ENCODE measurements around the gene CARS1.

The CARS1 gene

DNA sequence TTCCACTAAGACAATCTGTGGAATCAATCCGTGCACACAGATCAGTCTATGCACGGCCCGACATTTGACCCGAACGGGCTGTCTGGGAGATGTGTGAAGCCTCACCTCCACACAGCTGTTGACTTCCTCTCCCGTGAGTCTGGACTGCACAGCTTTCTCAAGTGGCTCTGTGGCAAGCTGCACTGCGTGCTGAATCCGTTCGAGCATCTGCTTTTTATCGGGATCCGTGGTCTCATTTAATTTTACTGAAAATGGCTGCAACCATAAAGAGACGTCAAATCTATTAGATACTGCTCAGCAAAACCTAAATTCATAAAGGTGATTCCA is 19.3 kb downstream of the CARS1 start:
- DNase-seq (ENCODE audit: low read depth): no peak

DNA sequence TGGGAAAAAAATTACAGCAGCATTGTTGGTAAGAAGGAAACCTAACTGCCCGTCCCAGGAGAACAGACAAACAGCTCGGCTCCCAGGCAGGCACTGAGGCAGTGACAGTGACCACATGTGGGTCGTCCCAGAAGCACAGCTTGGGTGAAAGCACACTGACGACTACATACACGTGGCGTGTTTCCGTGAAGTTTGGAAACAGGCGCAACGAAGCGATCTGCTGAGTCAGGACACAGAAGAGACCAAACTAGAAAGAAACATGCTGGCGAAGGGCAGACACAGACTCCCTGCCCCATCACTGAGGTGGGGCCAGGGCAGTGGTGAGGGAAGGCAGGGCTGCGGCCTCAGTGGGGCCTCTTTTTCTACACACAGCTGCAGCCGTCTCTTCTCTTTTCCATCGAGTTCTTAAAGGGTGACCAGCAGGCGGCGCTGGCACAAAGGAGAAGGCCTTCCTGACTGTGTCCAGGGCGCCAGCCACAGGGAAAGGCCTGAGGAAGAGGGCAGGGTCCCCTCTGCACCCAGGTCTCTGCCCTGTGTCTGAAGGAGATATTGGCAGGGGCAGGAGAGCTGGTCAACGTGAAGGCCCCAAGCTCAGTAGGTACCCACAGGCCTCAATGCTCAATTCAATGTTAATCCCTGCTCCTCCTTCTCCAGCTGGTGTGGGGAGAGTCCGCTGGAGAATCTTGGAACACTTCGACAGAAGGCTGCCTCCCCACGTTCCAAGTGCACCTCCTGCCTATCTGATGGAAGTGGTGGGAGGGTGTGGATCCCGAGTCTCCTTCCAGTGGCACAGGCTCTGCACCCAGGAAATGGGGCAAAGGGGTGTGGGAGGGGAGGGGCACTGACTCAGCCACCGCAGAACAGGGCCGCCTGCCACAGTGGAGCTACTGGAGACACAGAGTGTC is 19.9 kb downstream of the CARS1 start:
- no peak for DNase-seq (ENCODE audit: low read depth)

- no peak for DNase-seq (ENCODE audit: low read depth)
Observed at GRCh38 chr11:3036419-3036818, 20.8 kb downstream of the CARS1 start.

- DNase-seq (ENCODE audit: low read depth): no peak
Observed at GRCh38 chr11:3035333-3035732, 21.9 kb downstream of the CARS1 start.

- DNase-seq (ENCODE audit: low read depth): no peak
Observed at GRCh38 chr11:3030289-3031070, 26.7 kb downstream of the CARS1 start.

GRCh38 chr11:3028813-3029212 is 28.4 kb downstream of the CARS1 start:
- no peak for DNase-seq (ENCODE audit: low read depth)

DNA sequence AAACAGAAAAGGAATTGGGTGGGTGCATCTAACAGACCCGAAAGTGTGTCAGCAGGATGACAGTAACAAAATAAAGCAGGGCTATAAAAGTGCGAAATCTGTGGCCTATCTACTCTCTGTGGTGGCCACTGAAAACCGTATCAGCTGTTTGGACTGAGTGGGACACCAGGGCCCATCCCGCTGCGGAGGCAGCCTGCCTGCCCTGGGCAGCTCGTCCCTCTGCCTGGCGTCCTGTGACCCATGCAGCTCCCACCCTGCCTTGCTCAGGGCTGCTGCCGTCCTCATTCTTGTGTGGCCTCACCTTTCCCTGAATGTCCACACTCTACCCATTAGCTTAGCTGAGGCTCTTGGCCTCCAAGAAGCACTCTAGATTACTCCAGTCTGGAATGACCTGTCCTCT is 30.4 kb downstream of the CARS1 start:
- DNase-seq (ENCODE audit: low read depth): no peak

GRCh38 chr11:3022982-3023381 is 34.2 kb downstream of the CARS1 start:
- peak; percentile 65 for DNase-seq (ENCODE audit: low read depth)

GRCh38 chr11:3022300-3022967 is 34.8 kb downstream of the CARS1 start:
- peak; percentile 36 for DNase-seq (ENCODE audit: low read depth)

- no peak for DNase-seq (ENCODE audit: low read depth)
Observed at GRCh38 chr11:3021125-3021524, 36.1 kb downstream of the CARS1 start.

DNA sequence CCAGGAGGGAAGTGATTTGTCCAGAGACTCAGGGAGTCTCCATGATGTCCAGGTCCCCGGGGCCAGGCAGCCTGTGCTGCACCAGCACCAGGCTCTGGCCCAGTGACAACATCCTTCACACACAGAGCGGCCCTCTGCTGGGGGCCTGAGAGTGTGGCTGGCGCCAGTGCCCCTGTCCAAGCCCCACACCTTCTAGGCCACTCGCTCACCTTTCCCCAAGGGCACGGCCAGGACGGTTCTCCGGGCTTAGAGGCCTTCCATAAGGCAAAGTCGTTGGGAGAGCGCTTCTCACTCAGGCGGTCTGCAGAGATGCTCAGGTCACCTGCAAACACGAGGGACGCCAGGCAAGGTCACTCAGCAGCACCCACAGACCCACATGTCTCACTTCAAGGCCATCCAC is 37.2 kb downstream of the CARS1 start:
- no peak for DNase-seq (ENCODE audit: low read depth)

DNA sequence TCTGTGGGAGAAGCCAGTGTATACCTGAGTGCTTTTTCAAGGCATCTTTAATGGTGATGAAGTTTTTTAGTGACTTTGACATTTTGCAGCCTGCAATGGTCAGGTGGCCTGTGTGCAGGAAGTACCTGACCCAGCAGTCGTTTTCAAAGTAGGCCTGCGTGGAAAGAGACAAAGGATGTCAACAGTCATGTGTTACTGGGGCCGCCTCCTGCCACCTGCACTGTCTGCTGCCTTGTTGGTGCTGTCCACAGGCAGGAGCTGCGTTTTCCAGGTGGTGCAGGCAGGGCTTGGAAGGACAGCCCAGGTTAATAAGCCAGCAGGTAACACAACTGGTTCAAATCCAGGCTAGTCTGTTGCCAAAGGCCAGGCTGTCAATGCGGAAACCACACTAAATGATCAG is 38.6 kb downstream of the CARS1 start:
- no peak for DNase-seq (ENCODE audit: low read depth)

DNA sequence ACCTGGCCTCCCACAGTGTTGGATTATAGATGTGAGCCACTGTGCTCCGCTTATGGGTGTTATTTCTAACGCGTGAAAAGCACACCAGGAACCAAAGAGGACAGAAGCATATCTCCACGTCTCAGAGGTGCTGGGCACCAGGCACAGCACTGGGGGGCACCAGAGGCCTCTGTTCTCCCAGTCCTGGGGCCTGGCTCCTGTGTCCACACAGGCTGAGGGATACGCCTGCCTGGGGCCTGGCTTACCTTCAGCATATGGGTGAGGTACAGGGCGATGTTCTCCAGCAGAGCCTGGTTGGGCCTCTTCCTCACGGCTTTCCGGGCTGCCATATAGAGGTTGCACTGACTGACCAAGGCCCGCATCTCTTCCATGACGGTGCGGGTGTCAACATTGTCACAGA is 40.4 kb downstream of the CARS1 start:
- no peak for DNase-seq (ENCODE audit: low read depth)

GRCh38 chr11:3015796-3016195 is 41.4 kb downstream of the CARS1 start:
- no peak for DNase-seq (ENCODE audit: low read depth)

DNA sequence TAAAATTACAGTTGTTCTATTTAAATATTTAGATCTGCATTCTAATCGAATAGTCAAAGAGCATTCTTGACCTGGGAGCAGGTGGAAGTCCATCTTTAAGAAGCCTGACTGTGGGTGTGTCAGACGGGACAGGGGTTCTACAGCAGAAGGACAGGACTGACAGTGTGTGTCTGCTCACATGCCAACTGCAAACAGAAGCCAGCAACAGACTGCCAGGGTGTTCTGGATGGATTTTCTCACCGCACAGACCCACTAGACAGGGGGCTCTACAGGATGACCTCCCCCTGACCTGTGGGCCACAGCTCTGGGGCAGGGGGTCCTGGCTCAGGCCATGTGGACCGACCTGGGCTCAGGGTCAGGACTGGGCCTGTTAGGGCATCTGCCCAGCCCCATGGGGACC is 42.3 kb downstream of the CARS1 start:
- no peak for DNase-seq (ENCODE audit: low read depth)

GRCh38 chr11:3014057-3014938 is 42.9 kb downstream of the CARS1 start:
- DNase-seq (ENCODE audit: low read depth): no peak

GRCh38 chr11:3011891-3012885 is 45.0 kb downstream of the CARS1 start:
- DNase-seq (ENCODE audit: low read depth): no peak

- no peak for DNase-seq (ENCODE audit: low read depth)
Observed at GRCh38 chr11:3010521-3011275, 46.5 kb downstream of the CARS1 start.

DNA sequence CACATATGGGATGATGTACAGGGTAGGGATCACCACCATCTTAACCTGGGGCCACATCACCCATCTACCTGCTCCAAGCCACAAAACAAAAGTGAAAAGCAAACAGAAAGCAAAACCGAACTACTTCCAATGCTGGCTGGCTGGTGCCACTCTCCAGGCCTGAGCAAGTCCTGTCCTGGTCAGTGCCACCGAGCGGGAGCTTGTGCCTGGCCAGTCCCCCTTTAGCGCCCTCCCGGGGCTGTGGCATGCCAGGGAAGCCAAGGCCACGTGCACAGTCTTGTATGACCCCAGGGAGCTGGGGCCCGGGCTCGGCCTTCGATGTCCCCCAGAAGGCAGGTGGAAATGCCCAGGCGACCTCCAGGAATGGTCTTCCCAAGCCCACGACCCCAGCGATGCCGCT is 47.2 kb downstream of the CARS1 start:
- DNase-seq (ENCODE audit: low read depth): no peak

GRCh38 chr11:3009481-3009880 is 47.7 kb downstream of the CARS1 start:
- DNase-seq (ENCODE audit: low read depth): no peak

Measured in non-pigmented ciliary epithelial cell (primary cell).